ENCODE data around the gene POC1A.

DNA sequence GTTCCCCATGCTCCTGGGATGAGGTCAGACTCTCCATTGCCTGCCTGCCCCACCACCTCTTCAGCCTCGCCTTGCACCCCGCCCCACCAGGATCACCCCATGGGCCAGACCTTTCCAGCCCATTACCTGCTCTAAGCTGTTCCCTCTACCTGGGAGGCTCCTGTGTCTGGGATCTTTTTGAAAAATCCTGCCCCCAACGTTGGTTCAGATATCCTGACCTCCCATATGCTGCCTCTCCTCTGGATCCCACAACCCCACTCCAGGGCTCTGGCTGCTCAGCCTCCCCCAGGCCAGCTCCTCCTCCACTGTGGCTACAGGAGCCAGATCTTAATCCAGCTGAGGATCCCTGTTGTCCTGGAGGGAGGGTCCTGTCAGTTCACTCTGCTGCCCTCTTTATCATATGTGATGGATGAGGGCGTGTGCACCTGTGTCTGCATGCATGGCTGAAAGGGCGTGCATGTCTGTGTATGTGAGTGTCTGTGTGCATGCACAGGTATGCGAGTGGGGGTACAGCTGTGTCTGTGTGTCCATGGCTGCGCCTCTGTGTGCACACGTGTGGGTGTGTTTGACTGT lies 22.0 kb upstream of the POC1A start:
- TF ChIP-seq, protein P1, sequence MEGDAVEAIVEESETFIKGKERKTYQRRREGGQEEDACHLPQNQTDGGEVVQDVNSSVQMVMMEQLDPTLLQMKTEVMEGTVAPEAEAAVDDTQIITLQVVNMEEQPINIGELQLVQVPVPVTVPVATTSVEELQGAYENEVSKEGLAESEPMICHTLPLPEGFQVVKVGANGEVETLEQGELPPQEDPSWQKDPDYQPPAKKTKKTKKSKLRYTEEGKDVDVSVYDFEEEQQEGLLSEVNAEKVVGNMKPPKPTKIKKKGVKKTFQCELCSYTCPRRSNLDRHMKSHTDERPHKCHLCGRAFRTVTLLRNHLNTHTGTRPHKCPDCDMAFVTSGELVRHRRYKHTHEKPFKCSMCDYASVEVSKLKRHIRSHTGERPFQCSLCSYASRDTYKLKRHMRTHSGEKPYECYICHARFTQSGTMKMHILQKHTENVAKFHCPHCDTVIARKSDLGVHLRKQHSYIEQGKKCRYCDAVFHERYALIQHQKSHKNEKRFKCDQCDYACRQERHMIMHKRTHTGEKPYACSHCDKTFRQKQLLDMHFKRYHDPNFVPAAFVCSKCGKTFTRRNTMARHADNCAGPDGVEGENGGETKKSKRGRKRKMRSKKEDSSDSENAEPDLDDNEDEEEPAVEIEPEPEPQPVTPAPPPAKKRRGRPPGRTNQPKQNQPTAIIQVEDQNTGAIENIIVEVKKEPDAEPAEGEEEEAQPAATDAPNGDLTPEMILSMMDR (optimal IDR thresholded peaks at IDR 0.05 in 1 of 3, IDR thresholded peaks at IDR 0.05 in 1 of 3, conservative IDR thresholded peaks at IDR 0.05 in 1 of 3; ENCODE audit: extremely low read depth in 1 of 3, insufficient read depth in 2 of 3, low read length in 3 of 3) = no peak
- TF ChIP-seq EZH2 (IDR thresholded peaks at IDR 0.05; ENCODE audit: low read length) = no peak

Data from keratinocyte (primary cell).